Adrenal gland (tissue), 12 donors: ENCODE measurements around the gene PHACTR2. TPM values are rescaled to one million over a fixed set of nuclear protein-coding genes. Genes with fewer than 3 reads are reported as not detected.
A peak's percentile ranks its signal among the peaks of the same experiment; 100 is the strongest.

Experiments used
- DNase-seq, 7 donors: peaks; one replicate each; pipeline ENCODE4 v3.0.0-alpha.2; 2019 to 2020
- H3K27ac ChIP-seq, 5 donors: fragments of 200-600 bp; sonication (generic) in 4 of 5; 1 replicate in 3 of 5; 2 replicates in 2 of 5; pipeline versions ENCODE4 v1.5.1 to v1.8.0; 2016 to 2020; ENCODE audit warnings: mild to moderate bottlenecking in 1 of 5
- H3K27me3 ChIP-seq: fragments of 200-600 bp; 2 replicates; pipeline ENCODE4 v1.8.0; 2021
- H3K36me3 ChIP-seq, 2 donors: fragments of 200-600 bp; replicated peaks in 1 of 2; 1 replicate in 1 of 2; 2 replicates in 1 of 2; pipeline versions ENCODE4 v1.5.1 to v1.8.0; 2018 to 2022
- H3K4me1 ChIP-seq, 2 donors: fragments of 200-600 bp; replicated peaks in 1 of 2; 1 replicate in 1 of 2; 2 replicates in 1 of 2; pipeline versions ENCODE4 v1.5.1 to v1.8.0; 2018 to 2021
- H3K4me3 ChIP-seq, 4 donors: fragments of 200-600 bp; sonication (generic) in 3 of 4; one replicate each; pipeline ENCODE4 v1.5.1; 2016 to 2018
- H3K9me3 ChIP-seq, 3 donors: fragments of 200-600 bp; sonication (generic) in 1 of 3; replicated peaks in 1 of 3; 1 replicate in 2 of 3; 2 replicates in 1 of 3; pipeline versions ENCODE4 v1.5.1 to v1.8.0; 2016 to 2021
- POLR2A ChIP-seq, 2 donors: fragments of 450-650 bp; IDR thresholded peaks; one replicate each; pipeline ENCODE4 v1.6.1; 2017; ENCODE audit warnings: antibody characterized with exemption in 2 of 2, mild to moderate bottlenecking in 2 of 2, moderate library complexity in 1 of 2
- WGBS, 4 donors: extraction: QIAGEN DNeasy Blood & Tissue Kit in 2 of 4; methylation state at CpG; one replicate each; pipeline versions ENCODE4 v1.1.5 to v1.1.7; 2013 to 2017; 5-methylcytosine and 5-hydroxymethylcytosine counted together
- intact Hi-C, 2 donors: fragments of 100-400 bp; cut with DNase I; formaldehyde crosslinking; loops; one replicate each; pipeline versions ENCODE4 v1.14.1 to v1.15.0; 2022 to 2023
- polyA plus RNA-seq, 3 donors: library from polyadenylated mRNA; stranded (reverse); fragments of 200-250 nt in 2 of 3; fragments of 350-450 nt in 1 of 3; fragmentation: Illumina TruSeq in 1 of 3; extraction: RNeasy Lipid Tissue Mini Kit (QIAGEN cat#74804) in 1 of 3; gene quantifications; one replicate each; pipeline ENCODE4 v1.2.3, GENCODE V29; 2013 to 2014
- total RNA-seq, 9 donors: library from RNA; depleted of rRNA in 4 of 9; stranded (reverse); fragments of >200 nt in 4 of 9; fragments of 120-200 nt in 1 of 9; fragmentation: NEBNext Ultra II Directional in 1 of 9; extraction: Animal tissue kit (Norgen Biotek cat#: 25700) in 1 of 9; gene quantifications; one replicate each; pipeline versions ENCODE4 v1.1.0 to v1.2.4, GENCODE V29; 2013 to 2023
- TF ChIP-seq, protein P1 (sequence below), 6 experiments: fragments of 450-650 bp in 4 of 6; fragments of 200-600 bp in 2 of 6; sonication (generic) in 1 of 6; IDR thresholded peaks; 1 replicate in 5 of 6; 2 replicates in 1 of 6; pipeline versions ENCODE4 v1.5.1 to v1.8.0; 2016 to 2021; ENCODE audit warnings: antibody characterized with exemption in 6 of 6, mild to moderate bottlenecking in 2 of 6, moderate library complexity in 1 of 6
- donor health status: healthy with polysubstance abuse.
- donor health status: Bipolar disorder and iron deficiency.
- donor health status: DM: yes; HTN: yes; CAD: no.
- donor health status: DM: no; HTN: no; CAD: no.
- donor health status: DM: no; HTN: no; CAD: no.
- donor health status: DM: yes; HTN: yes; CAD: no.

Gene PHACTR2
- total and polyA plus RNA-seq, 12 donors = 12.1 to 315 (median 227) TPM

- Histone ChIP-seq H3K27me3 (no peaks in the 10 kb centered on the region), H3K27ac (no peak overlapping the region), H3K4me3 (no peak overlapping the region), H3K9me3 (no peaks in the 10 kb centered on the region), H3K4me1 (peaks cover 4 to 5% of the 10 kb centered on the region in 2 donors), H3K36me3 (no peaks in the 10 kb centered on the region)
- WGBS, 4 donors = 83 to 92% (median 86%) methylated on average over 5 of the region's 5 CpGs
- TF ChIP-seq POLR2A (IDR thresholded peaks at IDR 0.05) = no peak
- TF ChIP-seq, protein P1, sequence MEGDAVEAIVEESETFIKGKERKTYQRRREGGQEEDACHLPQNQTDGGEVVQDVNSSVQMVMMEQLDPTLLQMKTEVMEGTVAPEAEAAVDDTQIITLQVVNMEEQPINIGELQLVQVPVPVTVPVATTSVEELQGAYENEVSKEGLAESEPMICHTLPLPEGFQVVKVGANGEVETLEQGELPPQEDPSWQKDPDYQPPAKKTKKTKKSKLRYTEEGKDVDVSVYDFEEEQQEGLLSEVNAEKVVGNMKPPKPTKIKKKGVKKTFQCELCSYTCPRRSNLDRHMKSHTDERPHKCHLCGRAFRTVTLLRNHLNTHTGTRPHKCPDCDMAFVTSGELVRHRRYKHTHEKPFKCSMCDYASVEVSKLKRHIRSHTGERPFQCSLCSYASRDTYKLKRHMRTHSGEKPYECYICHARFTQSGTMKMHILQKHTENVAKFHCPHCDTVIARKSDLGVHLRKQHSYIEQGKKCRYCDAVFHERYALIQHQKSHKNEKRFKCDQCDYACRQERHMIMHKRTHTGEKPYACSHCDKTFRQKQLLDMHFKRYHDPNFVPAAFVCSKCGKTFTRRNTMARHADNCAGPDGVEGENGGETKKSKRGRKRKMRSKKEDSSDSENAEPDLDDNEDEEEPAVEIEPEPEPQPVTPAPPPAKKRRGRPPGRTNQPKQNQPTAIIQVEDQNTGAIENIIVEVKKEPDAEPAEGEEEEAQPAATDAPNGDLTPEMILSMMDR (IDR thresholded peaks at IDR 0.05) = no peak
- intact Hi-C loops = no loop called here
- no peak for DNase-seq
Observed at GRCh38 chr6:143838395-143838794, 160.6 kb downstream of the PHACTR2 start.

- intact Hi-C loops = no loop called here
- DNase-seq = no peak
Observed at GRCh38 chr6:143839196-143839595, 161.4 kb downstream of the PHACTR2 start.

DNA sequence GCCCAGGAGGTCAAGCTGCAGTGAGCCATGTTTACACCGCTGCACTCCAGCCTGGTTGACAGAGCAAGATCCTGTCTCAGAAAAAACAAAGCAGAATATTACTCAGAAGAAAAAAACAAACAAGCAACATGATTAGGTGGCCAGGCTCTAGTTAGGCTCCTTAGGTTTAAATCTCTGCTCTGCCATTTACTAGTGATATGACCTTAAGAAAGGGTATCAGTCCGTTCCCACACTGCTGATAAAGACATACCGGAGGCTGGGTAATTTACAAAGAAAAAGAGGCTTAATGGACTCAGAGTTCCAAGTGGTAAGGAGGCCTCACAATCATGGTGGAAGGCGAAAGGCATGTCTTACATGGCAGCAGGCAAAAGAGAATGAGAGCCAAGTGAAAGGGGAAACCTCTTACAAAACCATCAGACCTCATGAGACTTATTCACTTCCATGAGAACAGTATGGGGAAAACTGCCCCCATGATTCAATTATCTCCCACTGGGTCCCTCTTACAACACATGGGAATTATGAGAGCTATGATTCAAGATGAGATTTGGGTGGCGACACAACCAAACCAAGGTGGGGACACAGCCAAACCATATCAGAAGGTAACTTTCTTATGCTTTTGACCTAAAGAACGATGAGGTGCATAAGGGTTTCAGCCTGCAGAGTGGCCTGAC lies 163.0 kb downstream of the PHACTR2 start:
- Histone ChIP-seq H3K4me1 (peaks cover 12 to 23% of the 10 kb centered on the region in 2 donors), H3K27me3 (no peaks in the 10 kb centered on the region), H3K36me3 (peaks cover 0 to 13% of the 10 kb centered on the region in 2 donors), H3K9me3 (no peaks in the 10 kb centered on the region), H3K27ac (no peak overlapping the region), H3K4me3 (no peak overlapping the region)
- no peak for DNase-seq
- intact Hi-C loops = loop anchor here in 1 of 2 donors (10.0 kb wide), 1 partner anchor 266 kb away; no protein-coding TSS in a partner anchor
- WGBS, 4 donors = 92 to 95% (median 93%) methylated on average over 6 of the region's 6 CpGs
- TF ChIP-seq POLR2A (IDR thresholded peaks at IDR 0.05) = no peak
- TF ChIP-seq, protein P1 (IDR thresholded peaks at IDR 0.05) = no peak

More at GRCh38 chr6:143839196-143839595, 161.4 kb downstream of the PHACTR2 start:
- 69 to 82% (median 76%) methylated on average over 4 of the region's 4 CpGs for WGBS, 4 donors
- Histone ChIP-seq H3K36me3 (no peaks in the 10 kb centered on the region), H3K27ac (no peak overlapping the region), H3K4me3 (no peak overlapping the region), H3K27me3 (no peaks in the 10 kb centered on the region), H3K4me1 (peaks cover 9 to 11% of the 10 kb centered on the region in 2 donors), H3K9me3 (no peaks in the 10 kb centered on the region)
- TF ChIP-seq, protein P1 (IDR thresholded peaks at IDR 0.05) = no peak
- TF ChIP-seq POLR2A (IDR thresholded peaks at IDR 0.05) = no peak

DNA sequence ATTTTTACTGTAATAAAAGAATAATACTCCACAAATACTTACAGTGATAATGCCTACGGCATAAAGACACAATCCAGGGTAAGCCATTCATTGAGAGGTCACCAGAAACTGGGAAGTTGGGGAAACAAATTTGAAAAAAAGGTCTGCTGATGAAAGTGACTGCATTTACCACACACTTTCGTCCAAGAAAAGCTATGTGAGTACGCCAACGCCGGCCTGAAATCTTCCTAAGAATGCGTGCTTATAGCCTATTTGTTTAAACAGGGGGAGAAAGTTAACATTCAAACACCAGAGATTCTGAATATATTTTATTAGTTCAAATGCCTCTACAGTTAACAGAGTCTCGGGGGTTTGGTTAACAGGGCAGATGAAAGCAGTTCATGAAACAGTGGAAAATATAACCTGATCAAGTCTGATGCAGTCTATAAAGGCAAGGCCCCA lies 164.7 kb downstream of the PHACTR2 start:
- Histone ChIP-seq H3K4me3 (peak overlapping the region in 3 of 4 donors; percentile 51 to 83 (median 64)), H3K9me3 (no peaks in the 10 kb centered on the region), H3K36me3 (peaks cover 0 to 30% of the 10 kb centered on the region in 2 donors), H3K27me3 (no peaks in the 10 kb centered on the region), H3K27ac (peak overlapping the region; percentile 71 to 93 (median 88)), H3K4me1 (peaks cover 12 to 23% of the 10 kb centered on the region in 2 donors)
- WGBS, 4 donors = 18 to 36% (median 35%) methylated on average over 7 of the region's 7 CpGs
- peak in 2 of 7 donors; percentile 15 to 45 for DNase-seq
- no peak for TF ChIP-seq POLR2A (IDR thresholded peaks at IDR 0.05)
- TF ChIP-seq, protein P1 (IDR thresholded peaks at IDR 0.05) = peak in 1 of 6 experiments; percentile 13
- intact Hi-C loops = loop anchor here in 1 of 2 donors (10.0 kb wide), 1 partner anchor 268 kb away; no protein-coding TSS in a partner anchor
